Suprapubic skin (tissue), 4 donors: ENCODE data around the gene TAGLN3.

Source experiments
- CTCF ChIP-seq, 2 donors: fragments of 200-600 bp in 1 of 2; fragments of 450-650 bp in 1 of 2; sonication (generic) in 1 of 2; IDR thresholded peaks; one replicate each; pipeline ENCODE4 v1.5.1; 2016 to 2019; ENCODE audit warnings: antibody characterized with exemption in 2 of 2, mild to moderate bottlenecking in 1 of 2, moderate library complexity in 1 of 2
- EP300 ChIP-seq: sonication (generic); formaldehyde crosslinking; IDR thresholded peaks from one replicate; pipeline ENCODE4 v1.6.1; 2017; ENCODE audit warnings: antibody characterized with exemption
- POLR2A ChIP-seq, 2 donors: fragments of 450-650 bp; IDR thresholded peaks; one replicate each; pipeline ENCODE4 v1.6.1; 2017; ENCODE audit warnings: antibody characterized with exemption in 2 of 2, mild to moderate bottlenecking in 2 of 2, moderate library complexity in 2 of 2
- POLR2AphosphoS5 ChIP-seq, 3 donors: sonication (generic); formaldehyde crosslinking; IDR thresholded peaks; one replicate each; pipeline ENCODE4 v1.6.1; 2017; ENCODE audit warnings: antibody characterized with exemption in 3 of 3

- no peak for TF ChIP-seq POLR2A (IDR thresholded peaks at IDR 0.05)
- no peak for TF ChIP-seq POLR2AphosphoS5 (IDR thresholded peaks at IDR 0.05)
- no peak for TF ChIP-seq CTCF (IDR thresholded peaks at IDR 0.05)
- TF ChIP-seq EP300: no peak
Observed at GRCh38 chr3:112000367-112000771, 1.6 kb downstream of the TAGLN3 start.
